GM21447 (cell line): Measurements from ENCODE around the gene GNPNAT1.
"Not testable (repeated sequence)": the region's sequence is repeated elsewhere in the genome, so short reads cannot be mapped to it uniquely, and the experiment has no call there.

Experiments used
- ATAC-seq: cut with Tn5 transposase; IDR thresholded peaks from one replicate; pipeline ENCODE4 v1.9.1; 2021; ENCODE audit not compliant: unreplicated experiment

The GNPNAT1 gene

DNA sequence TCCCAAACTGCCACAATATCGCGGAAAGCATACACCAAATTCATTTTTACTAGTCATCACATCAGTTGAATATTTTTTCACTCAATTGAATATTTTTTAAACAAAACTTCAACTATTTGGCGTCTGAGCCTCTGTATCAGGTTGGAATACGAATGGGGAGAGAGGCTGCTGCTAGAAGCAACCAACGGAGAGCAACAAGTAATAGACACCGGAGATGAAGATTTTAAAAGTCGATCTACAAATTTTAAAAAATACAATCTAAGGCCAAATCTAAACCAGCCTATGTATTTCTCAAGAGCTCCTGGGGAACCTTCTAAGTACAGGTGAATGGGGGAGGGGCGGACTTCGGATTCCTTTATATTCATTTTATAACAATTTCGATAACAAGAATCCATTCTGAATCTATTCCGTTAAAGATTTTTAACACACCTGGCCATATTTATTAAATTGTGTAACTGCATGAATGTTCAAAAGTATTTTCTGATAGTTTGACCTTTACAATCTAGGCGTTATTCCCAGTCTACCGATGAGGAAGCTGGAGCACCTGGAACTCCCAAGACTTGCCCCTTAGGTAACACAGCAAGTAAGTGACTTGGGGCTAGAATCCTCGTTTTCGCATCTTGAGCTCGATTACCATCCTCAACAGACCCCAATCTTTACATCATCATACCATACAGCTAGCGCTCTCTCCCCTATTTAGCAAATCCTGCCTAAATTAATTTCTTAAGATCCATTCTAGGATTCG is 1.2 kb downstream of the GNPNAT1 start:
- no peak for ATAC-seq

DNA sequence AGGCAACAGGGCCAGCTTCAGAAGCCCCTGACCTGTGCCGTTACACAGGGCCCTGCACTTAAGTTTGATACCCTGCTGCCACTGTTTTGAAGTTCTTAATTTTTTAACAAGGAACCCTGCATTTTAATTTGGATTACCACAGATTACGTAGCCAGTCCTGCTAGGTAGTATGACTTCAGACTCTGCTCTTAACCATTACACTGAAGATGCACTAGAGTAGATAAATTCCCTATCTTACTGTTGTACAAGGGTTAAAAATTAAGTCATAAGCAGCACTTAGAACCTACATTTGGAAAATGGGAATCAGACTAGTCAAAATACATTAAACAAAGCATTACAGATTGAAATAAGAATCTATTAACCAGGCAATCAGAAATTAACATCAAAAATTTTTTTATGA is 2.3 kb downstream of the GNPNAT1 start:
- no peak for ATAC-seq

- no peak for ATAC-seq
Observed at GRCh38 chr14:52786887-52787286, 4.5 kb downstream of the GNPNAT1 start.

- ATAC-seq: no peak
Observed at GRCh38 chr14:52783206-52783605, 8.2 kb downstream of the GNPNAT1 start.

DNA sequence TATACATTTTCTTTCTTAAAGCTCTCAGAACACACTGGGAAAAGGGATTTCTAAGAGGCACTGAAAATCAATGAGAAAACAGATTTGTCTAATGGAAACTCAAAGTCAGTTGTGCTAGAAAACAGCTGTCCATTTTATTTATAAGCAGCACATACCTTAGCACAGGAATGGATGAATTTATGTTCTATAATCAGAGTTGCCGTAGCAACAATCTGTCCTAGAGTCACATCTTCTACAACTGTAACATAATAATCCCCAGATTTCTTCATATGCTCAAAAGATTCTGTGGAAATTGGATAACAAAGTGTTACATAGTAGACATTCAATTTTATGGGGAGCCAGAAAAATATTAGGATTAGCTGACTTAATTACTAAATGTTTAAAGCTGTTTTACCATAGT is 9.8 kb downstream of the GNPNAT1 start:
- no peak for ATAC-seq

DNA sequence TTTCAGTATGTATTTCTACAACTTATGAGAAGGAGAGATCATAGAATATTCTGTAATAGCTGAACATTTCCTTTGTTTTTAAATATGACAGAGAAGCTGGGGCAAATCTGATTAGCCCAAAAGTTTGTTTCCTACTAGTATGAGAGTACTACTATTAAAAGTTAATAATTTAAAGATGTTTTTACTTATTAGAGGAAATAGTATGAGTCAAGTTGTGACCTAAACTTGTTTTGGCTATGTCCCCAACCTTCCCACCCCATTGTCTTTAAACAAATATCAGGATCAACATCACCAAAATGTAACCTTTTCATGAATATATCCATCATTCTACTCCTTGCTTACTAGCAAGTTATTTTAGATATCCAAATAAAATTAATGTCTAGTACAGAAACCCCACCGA is 10.5 kb downstream of the GNPNAT1 start:
- no peak for ATAC-seq

GRCh38 chr14:52778702-52779101 is 12.7 kb downstream of the GNPNAT1 start:
- ATAC-seq: no peak

DNA sequence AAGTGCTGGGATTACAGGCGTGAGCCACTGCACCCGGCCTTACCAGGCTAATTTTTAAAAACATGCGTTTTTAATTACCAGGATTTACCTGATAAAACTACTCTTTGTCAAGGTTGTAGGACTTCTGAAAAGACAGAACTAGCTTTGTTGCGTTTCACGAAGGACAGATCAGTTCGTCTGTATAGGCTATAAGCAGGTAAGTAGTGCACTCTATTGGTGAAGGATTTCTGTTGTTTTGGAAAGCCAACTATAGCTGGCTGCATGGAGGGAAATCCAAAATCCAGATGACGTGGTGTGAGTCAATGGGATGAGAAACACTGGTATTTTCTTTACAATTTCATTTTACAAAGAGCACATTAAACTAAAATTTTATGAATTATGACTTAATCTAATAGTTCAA is 14.6 kb downstream of the GNPNAT1 start:
- no peak for ATAC-seq

GRCh38 chr14:52769887-52770286 is 21.5 kb downstream of the GNPNAT1 start:
- no peak for ATAC-seq

DNA sequence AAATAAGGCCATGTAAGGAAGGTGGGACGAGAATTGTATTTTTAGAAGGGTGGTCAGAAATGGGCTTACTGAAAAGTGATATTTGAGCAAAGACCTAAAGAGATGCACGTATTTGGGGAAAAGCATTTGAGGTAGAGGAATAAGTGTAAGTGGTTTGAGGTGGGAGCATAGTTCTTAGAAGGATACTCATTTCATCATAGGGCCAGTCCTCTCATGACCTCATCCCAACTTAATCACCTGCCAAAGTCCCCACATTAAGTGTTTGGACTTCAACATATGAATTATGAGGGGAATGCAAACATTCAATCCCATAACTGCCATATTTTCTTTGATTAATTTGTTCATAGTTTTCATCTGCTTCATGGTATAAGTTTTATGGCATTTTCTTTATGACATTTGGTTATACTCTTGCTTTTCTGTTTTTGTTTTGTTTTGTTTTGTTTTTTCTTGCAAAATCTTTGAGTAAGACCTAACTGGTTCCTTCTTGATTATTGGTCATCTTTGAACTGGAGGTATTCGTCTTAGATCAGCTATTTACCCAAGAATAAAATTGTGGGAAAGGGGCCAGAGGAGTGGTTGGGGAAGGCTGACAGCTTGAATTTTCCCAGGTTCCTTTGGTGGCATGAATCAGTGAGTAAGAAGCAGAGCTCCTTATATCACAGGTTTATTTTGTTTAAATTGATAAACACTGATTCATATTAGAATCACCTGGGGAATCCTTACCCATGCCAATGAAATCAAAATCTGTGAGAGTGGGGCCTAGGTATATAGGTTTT is 24.2 kb downstream of the GNPNAT1 start:
- ATAC-seq: no peak

DNA sequence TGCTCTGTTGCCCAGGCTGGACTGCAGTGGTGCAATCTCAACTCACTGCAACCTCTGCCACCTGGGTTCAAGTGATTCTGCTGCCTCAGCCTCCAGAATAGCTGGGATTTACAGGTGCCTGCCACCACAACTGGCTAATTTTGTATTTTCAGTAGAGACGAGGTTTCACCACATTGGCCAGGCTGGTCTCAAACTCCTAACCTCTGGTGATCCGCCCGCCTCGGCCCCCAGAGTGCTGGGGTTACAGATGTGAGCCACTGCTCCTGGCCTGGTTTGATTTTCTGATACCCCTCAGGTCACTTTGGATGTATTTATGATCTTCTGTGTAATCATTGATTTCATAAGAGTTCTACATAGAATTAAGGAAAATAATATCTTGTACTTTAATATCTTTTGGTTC is 28.5 kb downstream of the GNPNAT1 start:
- not testable (repeated sequence) for ATAC-seq

DNA sequence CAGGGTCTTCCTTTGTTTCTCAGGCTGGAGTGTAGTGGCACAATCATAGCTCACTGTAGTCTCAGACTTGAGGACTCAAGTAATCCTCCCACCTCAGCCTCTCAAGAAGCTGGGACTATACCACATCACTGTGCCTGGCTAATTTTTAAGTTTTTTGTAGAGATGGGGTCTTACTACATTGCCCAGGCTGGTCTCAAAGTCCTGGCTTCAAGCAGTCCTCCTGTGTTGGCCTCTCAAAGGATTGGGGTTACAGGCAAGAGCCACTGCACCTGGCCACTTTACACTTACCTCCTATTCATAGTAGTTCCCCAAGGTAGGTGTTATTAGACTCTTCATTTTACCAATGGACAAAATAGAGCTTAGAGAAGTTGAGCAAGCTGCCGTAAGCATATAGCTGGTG is 32.3 kb downstream of the GNPNAT1 start:
- ATAC-seq: no peak

DNA sequence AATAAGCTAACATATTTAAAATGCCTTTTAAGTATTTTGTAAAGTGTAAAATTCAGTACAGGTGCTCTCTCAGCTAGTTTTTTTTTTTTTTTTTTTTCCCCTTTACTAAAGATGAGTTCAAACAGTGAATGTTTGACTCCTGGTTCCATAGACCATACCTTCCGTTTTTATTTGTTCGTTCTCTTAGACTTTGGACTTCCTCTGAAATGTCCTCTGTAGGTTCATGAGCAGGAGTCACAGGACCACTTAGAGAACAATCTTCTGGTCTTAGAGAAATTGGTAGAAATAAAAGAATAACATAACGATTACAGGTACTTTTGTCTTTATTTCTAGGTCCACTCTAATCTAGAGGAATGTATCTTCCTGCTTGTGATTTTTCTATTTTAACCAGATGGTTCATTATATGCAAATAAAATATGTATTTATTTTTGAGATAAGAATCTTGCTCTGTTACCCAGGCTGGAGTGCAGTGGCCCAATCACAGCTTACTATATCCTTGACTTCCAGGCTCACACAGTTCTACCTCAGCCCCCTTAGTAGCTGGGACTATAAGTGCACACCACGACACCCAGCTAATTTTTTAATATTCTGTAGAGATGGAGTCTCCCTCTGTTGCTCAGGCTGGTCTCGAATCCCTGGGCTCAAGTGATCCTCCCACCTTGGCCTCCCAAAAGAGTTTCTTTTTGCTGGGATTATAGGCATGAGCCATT is 35.6 kb downstream of the GNPNAT1 start:
- ATAC-seq: no peak

DNA sequence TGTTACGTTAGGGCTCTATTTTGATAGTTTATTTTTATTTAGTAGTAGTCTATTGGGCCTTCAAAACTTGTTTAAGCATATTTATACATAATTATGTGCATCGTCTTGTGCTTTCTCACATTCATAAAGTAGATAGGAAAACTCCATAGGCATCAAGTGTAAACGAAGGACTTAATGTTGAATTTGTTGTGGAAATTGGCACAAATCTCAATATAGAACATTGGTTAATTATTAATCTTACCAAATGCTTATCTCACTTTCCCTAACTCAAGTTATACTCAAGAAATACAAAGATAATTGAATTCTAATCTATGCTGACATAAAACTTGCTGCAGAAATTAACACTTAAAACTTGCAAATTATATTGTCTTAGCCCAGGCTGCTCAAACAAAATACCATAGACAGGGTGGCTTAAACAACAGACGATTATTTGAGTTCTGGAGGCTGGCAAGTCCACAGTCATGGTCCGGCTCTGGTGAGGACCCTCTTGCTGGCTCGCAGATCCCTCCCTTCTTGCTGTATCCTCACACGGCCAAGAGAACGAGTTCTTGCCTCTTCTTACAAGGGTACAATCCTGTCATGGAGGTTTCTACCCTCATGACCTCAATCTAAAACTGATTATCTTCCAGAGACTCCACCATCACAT is 42.6 kb downstream of the GNPNAT1 start:
- ATAC-seq: no peak

- ATAC-seq: peak; percentile 44
Observed at GRCh38 chr14:52741865-52742264, 49.5 kb downstream of the GNPNAT1 start.

DNA sequence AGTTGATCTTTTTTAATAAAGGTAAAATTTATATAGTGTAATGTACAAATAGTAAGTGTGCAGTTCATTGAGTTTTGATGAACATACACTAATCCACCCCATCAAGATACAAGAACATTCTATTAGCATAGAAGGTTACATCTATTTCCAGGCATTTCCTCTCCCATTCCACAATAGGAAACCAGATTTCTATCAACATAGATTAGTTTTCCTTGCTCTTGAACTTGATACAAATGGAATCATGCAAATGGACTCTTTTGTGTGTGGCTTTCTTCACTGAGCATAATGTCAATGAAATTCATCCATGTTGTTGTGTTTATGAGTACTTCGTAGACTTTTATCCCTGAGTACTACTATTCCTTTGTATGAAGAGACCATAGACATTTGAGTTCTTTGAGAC is 50.7 kb downstream of the GNPNAT1 start:
- no peak for ATAC-seq

GRCh38 chr14:52738409-52738808 is 53.0 kb downstream of the GNPNAT1 start:
- no peak for ATAC-seq

- ATAC-seq: no peak
Observed at GRCh38 chr14:52735921-52736489, 55.4 kb downstream of the GNPNAT1 start.

- ATAC-seq: no peak
Observed at GRCh38 chr14:52733824-52734223, 57.6 kb downstream of the GNPNAT1 start.

GRCh38 chr14:52730709-52731111 is 60.7 kb downstream of the GNPNAT1 start:
- ATAC-seq: no peak
